ENCODE results near the gene RGS13.
"Not testable (repeated sequence)": the region's sequence is repeated elsewhere in the genome, so short reads cannot be mapped to it uniquely, and the experiment has no call there.

RGS13 gene

GRCh38 chr1:192675716-192676115 is 39.8 kb downstream of the RGS13 start:
- no peak overlapping the region for H3K4me3 ChIP-seq (ENCODE audit: low read depth, low read length)
- DNase-seq (ENCODE audit: low read depth), result no peak
- TF ChIP-seq, protein P1, sequence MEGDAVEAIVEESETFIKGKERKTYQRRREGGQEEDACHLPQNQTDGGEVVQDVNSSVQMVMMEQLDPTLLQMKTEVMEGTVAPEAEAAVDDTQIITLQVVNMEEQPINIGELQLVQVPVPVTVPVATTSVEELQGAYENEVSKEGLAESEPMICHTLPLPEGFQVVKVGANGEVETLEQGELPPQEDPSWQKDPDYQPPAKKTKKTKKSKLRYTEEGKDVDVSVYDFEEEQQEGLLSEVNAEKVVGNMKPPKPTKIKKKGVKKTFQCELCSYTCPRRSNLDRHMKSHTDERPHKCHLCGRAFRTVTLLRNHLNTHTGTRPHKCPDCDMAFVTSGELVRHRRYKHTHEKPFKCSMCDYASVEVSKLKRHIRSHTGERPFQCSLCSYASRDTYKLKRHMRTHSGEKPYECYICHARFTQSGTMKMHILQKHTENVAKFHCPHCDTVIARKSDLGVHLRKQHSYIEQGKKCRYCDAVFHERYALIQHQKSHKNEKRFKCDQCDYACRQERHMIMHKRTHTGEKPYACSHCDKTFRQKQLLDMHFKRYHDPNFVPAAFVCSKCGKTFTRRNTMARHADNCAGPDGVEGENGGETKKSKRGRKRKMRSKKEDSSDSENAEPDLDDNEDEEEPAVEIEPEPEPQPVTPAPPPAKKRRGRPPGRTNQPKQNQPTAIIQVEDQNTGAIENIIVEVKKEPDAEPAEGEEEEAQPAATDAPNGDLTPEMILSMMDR (IDR thresholded peaks at IDR 0.05; ENCODE audit: insufficient read depth, low read depth, low read length, missing control alignments), result no peak

DNA sequence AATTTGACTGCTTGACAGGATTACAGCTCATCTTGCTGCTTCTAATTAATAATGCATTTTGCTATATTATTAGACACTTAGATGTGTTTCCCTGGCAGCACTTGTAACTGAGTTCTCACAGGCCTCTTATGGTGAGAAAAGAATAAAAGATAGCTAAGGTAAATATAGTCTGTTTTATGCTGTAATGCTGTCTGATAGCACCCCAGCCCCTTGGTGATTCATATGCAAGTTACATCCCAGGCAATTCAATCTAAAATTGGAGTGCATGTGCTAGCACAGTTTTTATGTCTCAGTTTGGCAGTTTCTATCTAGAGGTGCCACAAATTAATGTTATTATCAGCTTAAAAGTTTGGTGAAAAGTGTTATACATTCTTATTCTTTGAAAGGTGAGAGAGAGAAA is 42.2 kb downstream of the RGS13 start:
- no peak for DNase-seq (ENCODE audit: low read depth)
- TF ChIP-seq, protein P1 (IDR thresholded peaks at IDR 0.05; ENCODE audit: insufficient read depth, low read depth, low read length, missing control alignments), result no peak
- H3K4me3 ChIP-seq (ENCODE audit: low read depth, low read length), result no peak overlapping the region

DNA sequence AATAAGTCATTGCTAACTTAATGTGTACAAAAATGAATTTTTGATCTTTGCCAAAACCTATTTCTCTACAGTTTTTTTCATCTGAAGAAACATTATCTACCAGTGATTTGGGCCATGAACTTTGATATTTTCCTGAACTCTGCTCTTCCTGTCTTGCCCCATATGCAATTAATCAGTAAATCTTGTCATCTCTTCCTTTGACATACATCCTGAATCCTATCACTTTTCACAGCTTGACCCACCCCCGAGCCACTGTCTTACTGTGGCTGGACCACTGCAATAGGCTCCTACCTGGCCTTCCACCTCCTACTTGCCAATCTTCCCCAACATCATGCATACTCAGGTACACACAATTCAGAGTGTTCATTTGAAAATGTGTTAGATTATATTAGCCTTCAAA is 46.4 kb downstream of the RGS13 start:
- TF ChIP-seq, protein P1 (IDR thresholded peaks at IDR 0.05; ENCODE audit: insufficient read depth, low read depth, low read length, missing control alignments), result no peak
- no peak for DNase-seq (ENCODE audit: low read depth)
- no peak overlapping the region for H3K4me3 ChIP-seq (ENCODE audit: low read depth, low read length)

GRCh38 chr1:192683081-192683480 is 47.1 kb downstream of the RGS13 start:
- not testable (repeated sequence) for H3K4me3 ChIP-seq (ENCODE audit: low read depth, low read length); DNase-seq (ENCODE audit: low read depth)

- no peak overlapping the region for H3K4me3 ChIP-seq (ENCODE audit: low read depth, low read length)
- DNase-seq (ENCODE audit: low read depth), result no peak
- TF ChIP-seq, protein P1 (IDR thresholded peaks at IDR 0.05; ENCODE audit: insufficient read depth, low read depth, low read length, missing control alignments), result no peak
Measured at GRCh38 chr1:192689459-192689858, 53.5 kb downstream of the RGS13 start.

- TF ChIP-seq, protein P1 (IDR thresholded peaks at IDR 0.05; ENCODE audit: insufficient read depth, low read depth, low read length, missing control alignments), result no peak
- DNase-seq (ENCODE audit: low read depth), result no peak
- no peak overlapping the region for H3K4me3 ChIP-seq (ENCODE audit: low read depth, low read length)
Measured at GRCh38 chr1:192691041-192691440, 55.1 kb downstream of the RGS13 start.

DNA sequence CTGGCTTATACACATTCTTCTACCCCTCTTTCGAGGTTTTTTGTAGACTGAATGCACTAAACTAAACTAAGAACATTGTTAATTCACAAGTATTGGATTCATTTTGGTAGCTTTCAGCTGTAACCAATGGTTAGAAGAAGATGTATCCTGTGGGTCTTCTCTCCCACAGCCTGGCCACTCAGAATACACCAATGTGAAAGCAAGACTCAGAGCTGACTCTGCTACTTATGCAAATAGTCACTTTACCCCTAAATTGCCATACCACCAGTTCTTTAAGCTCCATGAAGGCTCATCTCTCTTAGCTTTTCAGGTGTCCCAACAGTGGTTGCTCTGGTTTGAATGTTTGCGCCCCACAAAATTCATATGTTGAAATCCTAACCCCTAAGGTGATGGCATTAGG is 60.1 kb downstream of the RGS13 start:
- no peak for DNase-seq (ENCODE audit: low read depth)
- H3K4me3 ChIP-seq (ENCODE audit: low read depth, low read length), result no peak overlapping the region
- TF ChIP-seq, protein P1 (IDR thresholded peaks at IDR 0.05; ENCODE audit: insufficient read depth, low read depth, low read length, missing control alignments), result no peak
